Activated T-helper 9 cell treated with anti-CD3 and anti-CD28 coated beads, Interleukin-2, amount 50 U/mL, for 16 hours (primary cell): Measurements from ENCODE around the gene TK2.

Experiments
- DNase-seq: peaks from one replicate; pipeline ENCODE4 v3.0.0-alpha.2; 2020; ENCODE audit warnings: low read depth

The TK2 gene

GRCh38 chr16:66544016-66544757 lies 5.7 kb downstream of the TK2 start:
- no peak for DNase-seq

GRCh38 chr16:66543541-66543940 lies 6.4 kb downstream of the TK2 start:
- no peak for DNase-seq

DNA sequence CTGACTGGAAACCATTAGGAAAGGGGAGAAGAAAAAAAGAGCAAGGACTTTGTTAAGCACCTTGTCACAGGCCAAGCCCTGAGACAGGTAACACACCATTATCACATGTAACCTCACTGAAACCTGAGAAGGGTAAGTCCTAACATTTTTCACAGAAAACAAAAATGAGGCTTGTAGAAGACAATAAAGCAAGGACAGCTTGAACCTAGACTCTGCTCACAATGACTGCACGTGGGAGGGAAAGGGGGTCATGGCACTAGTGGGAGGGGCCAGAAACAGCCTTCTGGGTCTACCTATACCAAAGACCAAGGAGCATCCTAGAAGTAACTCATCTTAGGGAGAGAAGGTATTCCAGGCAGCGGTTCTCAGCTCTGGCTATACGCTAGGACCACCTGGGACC lies 7.5 kb downstream of the TK2 start:
- no peak for DNase-seq

DNA sequence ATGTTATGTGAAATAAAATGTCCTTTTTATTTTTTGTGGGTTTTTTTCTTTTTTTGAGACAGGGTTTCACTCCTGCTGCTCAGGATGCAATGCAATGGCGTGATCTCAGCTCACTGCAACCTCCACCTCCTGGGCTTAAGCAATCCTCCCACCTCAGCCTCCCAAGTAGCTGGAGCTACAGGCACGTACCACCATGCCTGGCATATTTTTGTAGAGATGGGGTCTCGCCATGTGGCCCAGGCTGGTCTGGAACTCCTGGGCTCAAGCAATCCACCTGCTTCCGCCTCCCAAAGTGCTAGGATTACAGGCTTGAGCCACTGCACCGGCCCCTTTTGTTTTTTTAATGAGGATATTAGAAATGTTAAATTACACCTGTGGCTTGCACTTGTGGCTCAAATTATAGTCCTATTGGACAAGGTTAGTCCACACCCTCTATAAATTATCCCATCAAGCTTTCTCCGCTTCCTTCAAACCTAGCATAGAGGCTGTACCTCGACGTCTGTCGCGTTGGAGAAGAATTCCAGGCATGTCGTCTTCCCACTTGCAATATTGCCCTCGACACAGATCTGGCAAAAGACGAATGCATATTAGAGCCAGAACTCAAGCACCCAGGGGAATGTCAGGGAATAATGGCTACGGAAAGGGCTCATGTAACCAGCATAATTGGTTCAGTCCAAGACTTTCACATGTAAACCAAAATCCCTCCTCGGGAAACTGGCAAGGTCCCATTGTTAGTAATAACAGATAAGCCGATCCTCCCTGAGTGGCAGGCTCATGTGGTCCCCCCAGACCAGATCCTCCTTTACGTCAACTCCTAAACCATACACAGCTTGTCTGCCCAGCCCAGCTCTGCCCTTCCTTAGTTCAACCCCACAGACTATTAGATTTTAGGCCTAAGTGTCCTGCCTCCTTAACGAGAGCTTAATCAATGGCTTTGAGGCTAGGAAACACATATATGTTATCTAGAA lies 8.2 kb downstream of the TK2 start:
- no peak for DNase-seq

- no peak for DNase-seq
Observed at GRCh38 chr16:66539623-66540469, 10.1 kb downstream of the TK2 start.

GRCh38 chr16:66538910-66539309 lies 11.0 kb downstream of the TK2 start:
- no peak for DNase-seq

DNA sequence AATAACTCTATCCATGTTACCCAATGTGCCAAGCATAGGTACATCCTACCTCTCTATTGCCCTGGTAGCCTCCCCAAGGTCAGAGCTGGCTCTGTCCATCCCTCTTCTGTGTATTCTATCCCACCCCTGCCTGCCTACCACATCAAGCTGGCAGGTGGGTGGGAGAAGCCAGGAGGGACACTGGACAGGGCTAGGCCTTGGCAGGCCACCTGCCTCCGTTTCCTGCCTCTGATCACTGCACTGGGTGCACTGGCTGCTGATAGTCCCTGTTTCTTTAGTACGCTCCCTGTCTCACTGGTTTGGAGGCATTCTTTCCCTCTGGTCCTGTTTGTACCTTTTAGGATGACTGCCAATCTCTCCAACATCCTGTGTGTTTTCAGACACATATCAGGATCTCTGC lies 12.7 kb downstream of the TK2 start:
- no peak for DNase-seq

DNA sequence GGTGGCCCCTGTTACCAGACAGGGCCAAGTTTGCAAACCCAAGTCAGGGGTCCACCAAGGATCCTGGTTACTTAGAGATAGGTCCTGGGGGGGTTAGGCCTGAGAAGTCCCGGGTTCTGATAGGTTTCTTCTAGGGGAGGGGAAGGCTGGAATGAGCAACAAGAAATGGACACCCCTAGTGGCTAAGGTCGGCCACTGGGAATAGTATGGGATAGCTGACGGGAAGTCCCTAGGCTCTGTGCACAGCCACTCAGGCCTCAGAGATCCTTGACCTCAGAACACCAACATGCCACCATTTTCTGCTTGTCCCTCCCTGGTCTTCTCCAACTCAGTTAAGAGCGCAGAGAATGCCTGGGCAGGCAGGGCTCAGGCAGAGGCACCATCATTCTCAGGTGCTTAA lies 13.4 kb downstream of the TK2 start:
- DNase-seq = no peak

DNA sequence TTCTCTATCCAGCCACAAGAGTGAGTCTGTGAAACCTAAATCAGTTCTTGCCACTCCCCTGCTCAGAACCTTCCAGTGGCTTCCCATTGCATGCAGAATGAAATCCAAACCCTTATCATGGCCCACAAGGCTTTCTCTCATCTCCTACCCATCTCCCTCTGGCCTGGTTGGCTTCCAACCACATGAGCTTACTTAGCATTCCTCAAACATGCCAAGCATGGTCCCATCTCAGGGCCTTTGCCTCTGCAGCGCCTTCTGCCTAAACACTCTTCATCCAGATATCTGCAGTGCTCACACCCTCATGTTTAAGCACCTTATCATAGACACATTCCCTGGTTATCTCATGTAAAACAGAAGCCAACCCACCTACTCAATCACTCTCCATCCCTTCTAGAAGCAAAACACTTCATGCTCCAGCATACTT lies 15.5 kb downstream of the TK2 start:
- no peak for DNase-seq

GRCh38 chr16:66529475-66529874 lies 20.4 kb downstream of the TK2 start:
- DNase-seq = no peak

- no peak for DNase-seq
Observed at GRCh38 chr16:66528294-66528693, 21.6 kb downstream of the TK2 start.

DNA sequence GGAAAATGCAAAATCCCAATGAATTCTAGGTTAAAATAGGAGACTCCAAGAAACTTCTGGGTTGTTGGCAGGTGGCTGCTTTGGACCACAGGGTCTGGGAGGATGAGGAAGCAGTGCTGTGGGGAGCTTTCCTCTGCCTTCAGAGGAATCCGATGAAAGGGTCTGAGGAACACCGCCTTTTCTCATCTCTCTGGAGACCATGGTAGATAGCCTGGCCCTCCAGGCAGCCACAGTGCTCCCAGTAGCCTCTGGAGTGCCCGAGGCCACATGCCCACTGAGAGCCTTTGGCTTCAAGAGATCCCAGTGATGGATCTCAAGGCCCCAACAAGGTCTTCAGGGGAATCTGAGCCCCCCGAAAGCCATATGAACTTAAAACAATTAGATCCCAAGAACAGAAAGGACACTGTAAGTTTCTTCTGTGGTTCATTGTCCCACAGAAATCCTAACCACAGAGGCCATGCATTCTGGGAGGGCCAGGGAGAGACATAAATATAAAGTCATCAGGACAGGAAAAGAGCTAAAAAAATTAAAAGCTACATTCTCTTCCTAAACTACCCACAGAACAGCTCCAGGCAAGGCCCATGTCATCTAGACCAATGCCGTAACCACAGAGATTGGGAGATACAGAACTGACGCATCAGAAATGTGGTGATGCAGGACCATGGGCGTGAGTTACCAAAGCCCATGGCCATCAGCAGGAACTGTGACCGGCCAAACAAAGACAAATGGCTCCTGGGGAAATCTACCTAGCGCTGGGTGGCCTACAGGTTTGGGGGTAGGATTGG lies 24.3 kb downstream of the TK2 start:
- DNase-seq = no peak

GRCh38 chr16:66524601-66525164 lies 25.2 kb downstream of the TK2 start:
- DNase-seq = no peak

DNA sequence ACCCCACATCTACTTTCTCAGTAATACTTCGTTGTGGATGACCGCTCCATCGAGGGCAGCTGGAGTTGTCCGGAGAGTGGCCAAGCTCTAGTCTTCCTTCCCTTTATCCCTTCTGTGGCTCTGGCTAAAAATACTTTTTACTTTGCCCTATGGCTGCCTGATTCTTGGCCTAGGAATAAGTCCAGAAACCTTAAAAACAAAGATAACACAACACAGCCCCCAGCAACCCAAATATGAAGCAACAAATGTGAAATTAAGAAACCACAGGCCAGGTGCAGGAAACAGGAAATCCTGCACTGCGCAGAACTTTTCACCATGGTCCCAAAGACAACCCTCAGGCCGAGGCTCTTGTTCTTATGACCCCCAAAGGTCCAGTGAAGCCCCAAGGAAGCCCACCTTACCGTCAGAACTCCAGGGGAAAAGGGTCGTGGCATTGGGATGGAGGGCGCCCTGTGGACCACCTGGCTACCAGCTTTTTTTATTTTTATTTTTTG lies 26.0 kb downstream of the TK2 start:
- DNase-seq = no peak

GRCh38 chr16:66522816-66523590 lies 26.9 kb downstream of the TK2 start:
- DNase-seq = no peak

DNA sequence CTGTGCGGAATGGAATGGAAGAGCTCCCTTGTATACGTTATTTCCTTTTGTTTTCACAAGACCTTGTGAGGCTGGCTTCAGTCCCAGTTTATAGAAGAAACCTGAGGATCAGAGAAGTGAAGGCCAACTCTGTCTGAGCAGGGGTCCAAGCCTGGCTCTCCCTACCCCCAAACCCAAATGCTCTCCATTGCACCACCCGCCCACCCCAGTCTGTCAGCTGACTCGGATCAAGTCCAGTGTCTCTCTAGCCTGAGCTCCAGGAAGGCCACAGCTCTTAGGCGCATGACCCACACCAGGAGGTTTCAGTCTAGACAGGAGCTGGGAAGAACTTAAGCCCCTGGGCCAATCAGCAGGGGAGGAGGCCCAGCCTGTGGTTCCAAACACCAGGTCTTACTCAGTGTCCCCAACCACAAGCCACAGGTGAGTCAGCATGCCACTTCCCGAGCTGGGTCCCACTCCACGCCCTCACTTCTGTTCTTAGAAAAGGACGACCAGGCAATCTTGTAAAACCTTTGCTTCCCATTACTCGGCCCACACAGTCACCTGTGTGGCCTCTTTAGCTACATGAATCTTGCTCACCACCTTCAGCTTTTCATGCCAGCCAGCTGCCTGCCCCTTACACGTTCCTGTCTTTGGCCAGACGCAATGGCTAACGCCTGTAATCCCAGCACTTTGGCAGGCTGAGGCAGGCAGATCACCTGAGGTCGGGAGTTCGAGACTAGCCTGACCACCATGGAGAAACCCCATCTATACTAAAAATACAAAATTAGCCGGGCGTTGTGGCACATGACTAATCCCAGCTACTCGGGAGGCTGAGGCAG lies 27.8 kb downstream of the TK2 start:
- peak; percentile 89 for DNase-seq

DNA sequence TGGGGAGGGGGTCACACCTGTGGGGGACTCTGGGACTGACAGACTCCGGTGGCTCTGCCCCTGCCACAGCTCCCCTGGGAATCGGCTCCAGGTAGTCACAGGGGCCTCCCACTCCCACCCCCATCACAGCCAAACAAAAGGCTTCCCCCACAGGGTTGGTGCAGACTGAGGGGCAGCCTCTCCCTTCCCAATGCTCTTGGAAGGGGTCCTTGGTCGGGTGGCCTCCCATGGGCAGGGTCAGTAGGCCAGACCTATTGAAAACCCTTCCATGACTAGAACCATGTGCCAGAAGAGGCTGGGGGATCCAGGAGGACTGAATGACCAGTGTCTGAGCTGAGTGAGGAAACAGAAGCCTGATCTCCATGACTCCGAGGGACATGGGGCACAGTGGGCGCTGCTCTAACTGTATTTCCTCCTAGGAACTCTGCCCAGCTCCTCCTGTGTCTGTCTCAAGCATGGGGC lies 28.6 kb downstream of the TK2 start:
- DNase-seq = no peak

DNA sequence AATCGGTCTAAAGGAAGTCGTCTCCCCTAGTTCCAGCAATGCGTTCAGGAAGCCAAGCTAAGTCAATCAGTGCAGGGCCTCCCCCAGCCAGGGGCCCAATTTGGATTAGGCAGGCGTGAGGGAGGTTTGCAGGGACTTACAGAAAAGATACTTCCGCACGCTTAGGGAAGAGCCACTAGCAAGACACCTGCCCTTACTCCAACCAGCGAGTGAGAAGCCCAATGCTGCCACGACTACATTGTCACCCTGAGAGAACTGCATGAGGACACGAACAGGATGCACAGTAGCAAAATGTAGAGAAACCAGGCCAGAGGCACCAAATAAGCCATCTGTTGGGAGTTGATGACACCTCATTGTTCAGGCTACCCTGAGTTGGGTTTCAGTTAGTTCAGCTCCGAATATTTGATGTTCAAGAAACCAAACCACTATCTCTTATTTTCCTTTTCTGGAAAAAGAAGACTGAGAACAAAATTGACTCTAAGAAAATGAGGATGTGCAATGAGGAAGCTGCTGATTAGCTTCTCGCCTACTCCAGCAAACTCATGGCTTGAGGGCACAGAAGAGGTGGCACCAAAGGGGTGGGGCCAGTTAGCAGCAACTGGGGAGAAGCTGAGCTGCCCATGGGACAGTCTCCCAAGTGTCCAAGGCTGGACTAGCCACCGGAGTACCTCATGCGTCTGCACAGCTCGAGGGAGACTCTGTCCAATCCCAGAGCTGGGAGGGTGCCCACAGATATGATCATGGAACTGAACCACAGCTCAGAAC lies 29.3 kb downstream of the TK2 start:
- no peak for DNase-seq
